Endodermal cell (in vitro differentiated cells): ENCODE data around the gene FBXL2. TPM values are rescaled to one million over a fixed set of nuclear protein-coding genes. Genes with fewer than 3 reads are reported as not detected.

Experiments
- DNase-seq: peaks from one replicate; pipeline ENCODE4 v3.0.0-alpha.2; 2017
- H3K27ac ChIP-seq: 2 replicates; pipeline ENCODE4 v1.5.1; 2013; ENCODE audit warnings: mild to moderate bottlenecking, low read depth, low read length, moderate library complexity
- H3K27me3 ChIP-seq: 2 replicates; pipeline ENCODE4 v1.6.1; 2013; ENCODE audit warnings: mild to moderate bottlenecking, low read length, moderate library complexity; ENCODE audit not compliant: insufficient read depth, control insufficient read depth, poor library complexity, severe bottlenecking
- H3K36me3 ChIP-seq: 2 replicates; pipeline ENCODE4 v1.7.0; 2013; ENCODE audit warnings: mild to moderate bottlenecking, low read length, moderate library complexity; ENCODE audit not compliant: control insufficient read depth, insufficient read depth
- H3K4me1 ChIP-seq: one replicate; pipeline ENCODE4 v1.7.0; 2013; ENCODE audit warnings: low read length; ENCODE audit not compliant: control insufficient read depth, insufficient read depth
- H3K4me3 ChIP-seq: 2 replicates; pipeline ENCODE4 v1.5.1; 2013; ENCODE audit warnings: mild to moderate bottlenecking, low read length, moderate library complexity
- H3K9ac ChIP-seq: 2 replicates; pipeline ENCODE4 v1.6.1; 2013; ENCODE audit warnings: mild to moderate bottlenecking, low read length, moderate library complexity; ENCODE audit not compliant: poor library complexity, severe bottlenecking; ENCODE audit errors: extremely low read depth
- H3K9me3 ChIP-seq: 2 replicates; pipeline ENCODE4 v1.6.1; 2013; ENCODE audit warnings: mild to moderate bottlenecking, low read length, moderate library complexity; ENCODE audit not compliant: control insufficient read depth
- H3K27ac Mint-ChIP-seq: 2 replicates; pipeline ENCODE4 v1.8.0; 2020; ENCODE audit warnings: mixed read lengths
- H3K27me3 Mint-ChIP-seq: 2 replicates; pipeline ENCODE4 v1.8.0; 2021; ENCODE audit warnings: mild to moderate bottlenecking, mixed read lengths; ENCODE audit not compliant: insufficient read depth
- H3K36me3 Mint-ChIP-seq: 2 replicates; pipeline ENCODE4 v1.8.0; 2020; ENCODE audit warnings: low read depth, mixed read lengths
- H3K4me1 Mint-ChIP-seq: 2 replicates; pipeline ENCODE4 v1.8.0; 2020; ENCODE audit warnings: mixed read lengths
- H3K4me3 Mint-ChIP-seq: 2 replicates; pipeline ENCODE4 v1.8.0; 2020; ENCODE audit warnings: mild to moderate bottlenecking, moderate library complexity, mixed read lengths
- H3K9me3 Mint-ChIP-seq: 2 replicates; pipeline ENCODE4 v1.8.0; 2020; ENCODE audit warnings: mild to moderate bottlenecking, mixed read lengths
- WGBS, 2 experiments: methylation state at CpG; one replicate each; pipeline versions ENCODE4 v1.1.5 to v1.1.7; 2013; ENCODE audit warnings: missing lambda C conversion rate in 2 of 2, mixed read lengths in 1 of 2; ENCODE audit not compliant: insufficient coverage in 1 of 2, insufficient read length in 1 of 2; 5-methylcytosine and 5-hydroxymethylcytosine counted together
- total RNA-seq, 2 donors: library from RNA; stranded (reverse); fragmentation: NEBNext Ultra II Directional in 1 of 2; extraction: Animal tissue kit (Norgen Biotek cat#: 25700) in 1 of 2; gene quantifications; 2 replicates in 1 of 2; 3 replicates in 1 of 2; pipeline ENCODE4 v1.2.1, GENCODE V29; 2021
- TF ChIP-seq, protein P1 (sequence below): fragments of 200-600 bp; sonication (generic); conservative IDR thresholded peaks from 2 replicates; pipeline ENCODE4 v1.5.0; 2021; ENCODE audit warnings: antibody characterized with exemption, mild to moderate bottlenecking

The FBXL2 gene
- total RNA-seq, 2 donors from 2014 or later = 12.4 to 18.2 TPM

DNA sequence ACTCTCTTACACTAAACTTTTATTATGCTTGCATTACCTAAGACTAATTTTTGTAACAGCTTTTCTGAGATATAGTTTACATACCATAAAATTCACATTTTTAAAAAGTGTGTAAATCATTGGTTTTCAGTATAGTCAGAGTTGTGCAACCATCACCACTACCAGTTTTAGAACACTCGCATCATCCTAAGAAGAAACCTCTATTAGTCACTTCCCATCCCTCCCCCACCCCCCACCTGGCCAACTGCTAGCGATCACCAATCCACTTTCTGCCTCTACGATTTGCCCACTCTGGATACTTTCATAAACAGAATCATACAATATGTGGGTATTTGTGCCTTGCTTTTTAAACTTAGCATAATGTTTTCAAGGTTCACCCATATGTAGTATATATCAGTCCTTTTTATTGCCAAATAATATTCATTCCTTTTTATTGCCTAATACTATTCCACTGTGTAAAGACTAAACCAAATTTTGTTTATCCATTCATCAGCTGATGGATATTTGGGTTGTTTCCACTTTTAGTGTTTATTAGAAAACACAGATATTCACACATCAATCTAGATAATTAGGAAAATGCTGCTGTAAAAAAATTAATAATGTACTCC, 139.9 kb downstream of the FBXL2 start:
- H3K4me1 Mint-ChIP-seq = peaks cover 12% of the 10 kb centered on the region

DNA sequence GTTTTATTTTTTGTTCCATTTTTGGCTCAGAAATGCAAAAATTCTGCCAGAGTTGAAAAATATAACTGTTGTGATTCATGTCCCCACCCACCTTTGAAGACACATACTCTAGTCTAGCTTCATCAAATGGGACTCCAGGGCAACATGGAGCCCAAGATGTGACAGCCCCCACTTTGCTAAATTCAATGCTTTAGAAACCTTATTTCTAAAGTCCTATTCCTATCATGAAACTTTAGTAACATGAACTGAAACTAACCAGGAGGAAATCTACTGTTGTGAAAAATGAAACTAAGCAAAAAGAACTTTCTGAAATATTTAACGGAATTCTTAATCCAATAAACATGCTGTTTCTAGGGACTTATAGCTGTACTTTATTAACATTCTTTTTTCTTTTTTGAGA, 142.7 kb downstream of the FBXL2 start:
- peaks cover 86% of the 10 kb centered on the region for H3K36me3 ChIP-seq
- Mint-ChIP-seq H3K4me1 (peaks cover 18% of the 10 kb centered on the region), H3K9me3 (peaks cover 2% of the 10 kb centered on the region), H3K27ac (no peak overlapping the region), H3K27me3 (no peaks in the 10 kb centered on the region), H3K36me3 (peaks cover 77% of the 10 kb centered on the region), H3K4me3 (no peak overlapping the region)
- WGBS, 2 experiments = 100% methylated on average over 1 of the region's 1 CpG; no CpG with 5 or more reads in 1 of the 2 experiments
- H3K9me3 ChIP-seq = no peaks in the 10 kb centered on the region
- H3K4me1 ChIP-seq = peaks cover 6% of the 10 kb centered on the region
- no peak overlapping the region for H3K27ac ChIP-seq
- TF ChIP-seq, protein P1, sequence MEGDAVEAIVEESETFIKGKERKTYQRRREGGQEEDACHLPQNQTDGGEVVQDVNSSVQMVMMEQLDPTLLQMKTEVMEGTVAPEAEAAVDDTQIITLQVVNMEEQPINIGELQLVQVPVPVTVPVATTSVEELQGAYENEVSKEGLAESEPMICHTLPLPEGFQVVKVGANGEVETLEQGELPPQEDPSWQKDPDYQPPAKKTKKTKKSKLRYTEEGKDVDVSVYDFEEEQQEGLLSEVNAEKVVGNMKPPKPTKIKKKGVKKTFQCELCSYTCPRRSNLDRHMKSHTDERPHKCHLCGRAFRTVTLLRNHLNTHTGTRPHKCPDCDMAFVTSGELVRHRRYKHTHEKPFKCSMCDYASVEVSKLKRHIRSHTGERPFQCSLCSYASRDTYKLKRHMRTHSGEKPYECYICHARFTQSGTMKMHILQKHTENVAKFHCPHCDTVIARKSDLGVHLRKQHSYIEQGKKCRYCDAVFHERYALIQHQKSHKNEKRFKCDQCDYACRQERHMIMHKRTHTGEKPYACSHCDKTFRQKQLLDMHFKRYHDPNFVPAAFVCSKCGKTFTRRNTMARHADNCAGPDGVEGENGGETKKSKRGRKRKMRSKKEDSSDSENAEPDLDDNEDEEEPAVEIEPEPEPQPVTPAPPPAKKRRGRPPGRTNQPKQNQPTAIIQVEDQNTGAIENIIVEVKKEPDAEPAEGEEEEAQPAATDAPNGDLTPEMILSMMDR = no peak
- no peak for DNase-seq
- no peak overlapping the region for H3K9ac ChIP-seq
- no peaks in the 10 kb centered on the region for H3K27me3 ChIP-seq
- no peak overlapping the region for H3K4me3 ChIP-seq

More for the DNA sequence above, 139.9 kb downstream of the FBXL2 start:
- Histone ChIP-seq H3K27me3 (no peaks in the 10 kb centered on the region), H3K9ac (no peak overlapping the region), H3K27ac (no peak overlapping the region), H3K4me3 (no peak overlapping the region), H3K4me1 (no peaks in the 10 kb centered on the region), H3K9me3 (no peaks in the 10 kb centered on the region), H3K36me3 (peaks cover 82% of the 10 kb centered on the region)
- H3K4me3 Mint-ChIP-seq = no peak overlapping the region
- WGBS, 2 experiments = 96% methylated on average over 3 of the region's 3 CpGs; no CpG with 5 or more reads in 1 of the 2 experiments
- H3K9me3 Mint-ChIP-seq = peaks cover 2% of the 10 kb centered on the region
- H3K27ac Mint-ChIP-seq = no peak overlapping the region
- no peak for DNase-seq
- no peaks in the 10 kb centered on the region for H3K27me3 Mint-ChIP-seq
- H3K36me3 Mint-ChIP-seq = peaks cover 75% of the 10 kb centered on the region
- TF ChIP-seq, protein P1 = no peak

DNA sequence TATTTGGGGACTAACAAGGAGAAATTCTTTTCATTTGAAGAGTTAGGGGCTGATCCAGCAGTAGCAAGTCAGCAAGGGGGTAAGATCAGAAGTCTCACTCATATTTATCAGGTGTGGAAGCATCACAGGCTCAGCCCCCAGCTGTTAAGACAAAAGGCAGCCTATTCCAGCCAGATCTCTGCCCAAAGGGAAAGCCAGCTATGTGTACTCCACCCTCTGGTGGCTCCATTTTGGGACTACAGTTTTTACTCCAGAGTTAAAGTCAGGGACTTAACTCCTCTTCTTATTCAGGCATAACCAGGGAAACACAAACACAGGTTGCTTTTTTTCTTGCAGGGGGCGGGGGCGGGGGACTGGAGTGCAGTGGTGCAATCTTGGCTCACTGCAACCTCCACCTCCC, 143.7 kb downstream of the FBXL2 start:
- Histone ChIP-seq H3K27ac (no peak overlapping the region), H3K9me3 (no peaks in the 10 kb centered on the region), H3K27me3 (no peaks in the 10 kb centered on the region), H3K4me1 (peaks cover 12% of the 10 kb centered on the region), H3K36me3 (peaks cover 78% of the 10 kb centered on the region), H3K9ac (no peak overlapping the region), H3K4me3 (no peak overlapping the region)
- no peak overlapping the region for H3K27ac Mint-ChIP-seq
- H3K36me3 Mint-ChIP-seq = peaks cover 72% of the 10 kb centered on the region
- TF ChIP-seq, protein P1 = peak; percentile 47
- no peak for DNase-seq
- peaks cover 2% of the 10 kb centered on the region for H3K9me3 Mint-ChIP-seq
- peaks cover 16% of the 10 kb centered on the region for H3K4me1 Mint-ChIP-seq
- no peak overlapping the region for H3K4me3 Mint-ChIP-seq
- WGBS, 2 experiments = 93% methylated on average over 2 of the region's 2 CpGs; no CpG with 5 or more reads in 1 of the 2 experiments
- H3K27me3 Mint-ChIP-seq = no peaks in the 10 kb centered on the region
